GM13977 (cell line): ENCODE data around the gene GTF3C4.

Experiments
- DNase-seq: peaks from one replicate; pipeline ENCODE4 v3.0.0; 2012; ENCODE audit warnings: low spot score
- in situ Hi-C: fragments of 300-500 bp; cut with MboI; formaldehyde crosslinking; loops from one replicate; pipeline ENCODE4 v1.12.0; 2022; ENCODE audit warnings: low sequenced_read_pairs, low pct_unique_long_range_greater_than_20kb, mixed read lengths, inconsistent platforms; ENCODE audit not compliant: unreplicated experiment
- TF ChIP-seq, protein P1 (sequence below): IDR thresholded peaks from 2 replicates; pipeline ENCODE4 v1.5.1; 2012; ENCODE audit warnings: mild to moderate bottlenecking, control low read depth; ENCODE audit not compliant: insufficient read depth; ENCODE audit errors: extremely low read depth, missing control alignments

GTF3C4 gene, protein sequence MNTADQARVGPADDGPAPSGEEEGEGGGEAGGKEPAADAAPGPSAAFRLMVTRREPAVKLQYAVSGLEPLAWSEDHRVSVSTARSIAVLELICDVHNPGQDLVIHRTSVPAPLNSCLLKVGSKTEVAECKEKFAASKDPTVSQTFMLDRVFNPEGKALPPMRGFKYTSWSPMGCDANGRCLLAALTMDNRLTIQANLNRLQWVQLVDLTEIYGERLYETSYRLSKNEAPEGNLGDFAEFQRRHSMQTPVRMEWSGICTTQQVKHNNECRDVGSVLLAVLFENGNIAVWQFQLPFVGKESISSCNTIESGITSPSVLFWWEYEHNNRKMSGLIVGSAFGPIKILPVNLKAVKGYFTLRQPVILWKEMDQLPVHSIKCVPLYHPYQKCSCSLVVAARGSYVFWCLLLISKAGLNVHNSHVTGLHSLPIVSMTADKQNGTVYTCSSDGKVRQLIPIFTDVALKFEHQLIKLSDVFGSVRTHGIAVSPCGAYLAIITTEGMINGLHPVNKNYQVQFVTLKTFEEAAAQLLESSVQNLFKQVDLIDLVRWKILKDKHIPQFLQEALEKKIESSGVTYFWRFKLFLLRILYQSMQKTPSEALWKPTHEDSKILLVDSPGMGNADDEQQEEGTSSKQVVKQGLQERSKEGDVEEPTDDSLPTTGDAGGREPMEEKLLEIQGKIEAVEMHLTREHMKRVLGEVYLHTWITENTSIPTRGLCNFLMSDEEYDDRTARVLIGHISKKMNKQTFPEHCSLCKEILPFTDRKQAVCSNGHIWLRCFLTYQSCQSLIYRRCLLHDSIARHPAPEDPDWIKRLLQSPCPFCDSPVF

GRCh38 chr9:132670457-132671391 is at the start of gene GTF3C4:
GTF3C4 (plus strand) TSS chr9:132670464; CDS start chr9:132670599, 135 bp downstream.
- TF ChIP-seq, protein P1, sequence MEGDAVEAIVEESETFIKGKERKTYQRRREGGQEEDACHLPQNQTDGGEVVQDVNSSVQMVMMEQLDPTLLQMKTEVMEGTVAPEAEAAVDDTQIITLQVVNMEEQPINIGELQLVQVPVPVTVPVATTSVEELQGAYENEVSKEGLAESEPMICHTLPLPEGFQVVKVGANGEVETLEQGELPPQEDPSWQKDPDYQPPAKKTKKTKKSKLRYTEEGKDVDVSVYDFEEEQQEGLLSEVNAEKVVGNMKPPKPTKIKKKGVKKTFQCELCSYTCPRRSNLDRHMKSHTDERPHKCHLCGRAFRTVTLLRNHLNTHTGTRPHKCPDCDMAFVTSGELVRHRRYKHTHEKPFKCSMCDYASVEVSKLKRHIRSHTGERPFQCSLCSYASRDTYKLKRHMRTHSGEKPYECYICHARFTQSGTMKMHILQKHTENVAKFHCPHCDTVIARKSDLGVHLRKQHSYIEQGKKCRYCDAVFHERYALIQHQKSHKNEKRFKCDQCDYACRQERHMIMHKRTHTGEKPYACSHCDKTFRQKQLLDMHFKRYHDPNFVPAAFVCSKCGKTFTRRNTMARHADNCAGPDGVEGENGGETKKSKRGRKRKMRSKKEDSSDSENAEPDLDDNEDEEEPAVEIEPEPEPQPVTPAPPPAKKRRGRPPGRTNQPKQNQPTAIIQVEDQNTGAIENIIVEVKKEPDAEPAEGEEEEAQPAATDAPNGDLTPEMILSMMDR = no peak
- in situ Hi-C loops = no loop called here
- DNase-seq = peak; percentile 93

DNA sequence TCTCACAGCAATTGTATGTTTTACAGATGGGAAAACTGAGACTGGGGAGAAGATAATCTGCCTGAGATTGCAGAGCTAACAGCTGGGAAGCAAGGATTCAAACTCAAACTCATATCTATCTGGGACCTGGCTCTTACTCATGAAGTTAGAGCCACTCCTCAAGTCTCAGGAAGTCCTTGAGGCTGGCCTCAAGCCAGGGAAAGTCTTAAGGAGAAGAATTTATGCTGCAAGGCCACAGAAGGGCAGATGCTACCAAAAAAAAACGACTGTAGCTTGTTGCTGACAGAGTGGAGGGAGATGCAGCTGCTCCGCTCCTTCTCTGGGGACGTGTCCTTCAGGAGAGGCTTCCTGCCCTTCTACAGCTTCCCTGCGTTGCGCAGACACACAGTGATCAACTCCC is 48.1 kb upstream of the GTF3C4 start:
- TF ChIP-seq, protein P1 = no peak
- no peak for DNase-seq
- in situ Hi-C loops = no loop called here

DNA sequence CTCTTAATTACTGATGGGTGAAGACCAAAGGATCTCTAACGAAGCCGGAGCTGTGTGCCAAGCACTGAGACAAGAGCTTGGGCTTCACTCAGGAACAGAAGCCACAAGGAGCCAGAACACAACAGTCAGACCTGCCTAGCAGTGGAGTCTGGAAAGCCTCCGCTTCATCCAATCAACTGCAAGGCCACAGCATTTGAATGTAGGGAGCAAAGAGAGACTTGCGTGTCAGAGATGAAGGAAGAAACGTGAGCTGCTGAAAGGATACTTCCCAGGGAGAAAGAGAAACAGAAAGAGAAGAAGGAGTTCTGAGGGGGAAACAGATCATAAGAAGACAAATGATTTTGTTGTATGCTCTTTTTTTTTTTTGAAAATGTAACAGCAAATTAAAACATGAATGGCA is 44.0 kb upstream of the GTF3C4 start:
- TF ChIP-seq, protein P1 = no peak
- DNase-seq = no peak
- in situ Hi-C loops = no loop called here

DNA sequence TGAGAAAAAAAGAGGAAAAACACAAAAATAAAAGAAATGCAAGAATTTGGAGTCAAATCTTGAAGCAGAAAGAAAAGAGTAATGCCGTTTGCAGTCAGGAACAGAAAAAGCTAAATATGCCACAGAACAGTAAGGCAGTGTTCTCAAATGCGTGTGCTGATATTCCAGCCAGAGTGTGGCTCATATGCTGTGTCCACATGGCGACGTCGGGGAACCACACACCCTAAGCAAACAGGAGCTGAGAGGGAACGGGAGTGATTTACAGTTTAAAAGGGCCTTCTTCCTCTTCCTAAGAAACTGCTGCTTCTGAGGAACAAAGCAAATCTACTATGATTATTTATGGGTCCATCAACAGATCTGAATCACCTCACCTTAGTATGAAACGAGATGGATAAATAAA is 43.2 kb upstream of the GTF3C4 start:
- DNase-seq = no peak
- TF ChIP-seq, protein P1 = no peak
- in situ Hi-C loops = no loop called here

DNA sequence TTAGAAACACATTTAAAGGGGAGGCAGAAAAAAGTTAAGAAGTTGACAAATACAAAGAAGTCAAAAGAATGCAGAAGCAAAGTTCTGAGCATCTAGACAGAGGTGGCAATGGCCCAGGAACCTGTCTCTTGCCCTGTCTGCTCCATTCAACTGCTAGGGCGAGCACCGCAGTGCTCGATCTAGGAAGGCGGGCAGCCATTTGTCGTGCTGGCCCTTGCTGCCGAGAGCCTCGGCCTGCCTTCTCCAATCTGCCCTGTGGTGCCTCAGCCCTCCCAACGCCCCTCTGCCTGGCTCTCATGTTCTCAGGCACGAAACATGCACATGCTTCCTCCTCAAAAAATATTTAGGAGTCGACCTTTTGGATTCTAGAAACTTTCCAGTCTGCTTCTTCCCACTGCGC is 42.7 kb upstream of the GTF3C4 start:
- TF ChIP-seq, protein P1 = no peak
- DNase-seq = no peak
- in situ Hi-C loops = no loop called here

- TF ChIP-seq, protein P1 = no peak
- no peak for DNase-seq
- in situ Hi-C loops = no loop called here
Measured at GRCh38 chr9:132628746-132629145, 41.5 kb upstream of the GTF3C4 start.
